Measurements from ENCODE around the gene TBC1D9. TPM values are rescaled to one million over a fixed set of nuclear protein-coding genes. Genes with fewer than 3 reads are reported as not detected.
A peak's percentile ranks its signal among the peaks of the same experiment; 100 is the strongest.

The TBC1D9 gene
- total and polyA plus RNA-seq, 2 of the 13 experiments (the other 11 are each of a cell fraction or from before 2014, with no cell fraction given): 11.9 to 12.2 TPM

DNA sequence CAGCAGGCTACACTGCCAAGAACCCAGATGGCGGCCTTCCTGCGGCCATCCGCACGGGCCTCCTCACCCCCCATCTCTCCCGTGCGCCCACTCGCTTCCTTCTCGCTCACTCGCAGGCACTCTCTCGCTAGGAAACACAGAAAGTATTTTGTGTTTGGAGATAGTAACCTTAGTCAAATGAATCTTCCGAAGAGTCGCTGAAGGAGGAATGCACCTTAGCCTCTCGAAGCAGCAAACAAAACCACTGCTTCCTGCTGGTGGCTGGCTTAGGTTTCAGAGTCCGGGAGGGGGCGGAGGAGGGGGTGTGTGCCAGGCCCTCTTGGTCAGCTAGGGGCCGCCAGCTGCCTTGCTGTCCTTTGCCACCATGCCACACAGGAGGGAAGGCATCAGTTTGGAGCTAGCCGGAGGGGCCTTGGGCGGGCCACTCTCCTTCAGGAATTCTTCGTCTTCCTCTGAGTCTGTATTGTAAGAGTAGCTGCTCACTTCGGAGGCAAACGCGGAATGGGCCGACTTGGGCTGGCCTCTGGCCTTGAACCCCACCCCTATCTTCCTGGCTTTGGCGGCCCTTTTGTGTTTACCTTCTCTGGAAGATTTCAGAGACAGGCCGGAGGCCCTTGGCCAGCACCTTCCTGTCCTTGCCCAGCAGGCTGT lies 114.3 kb downstream of the TBC1D9 start (continued):
- TF ChIP-seq, protein P1, sequence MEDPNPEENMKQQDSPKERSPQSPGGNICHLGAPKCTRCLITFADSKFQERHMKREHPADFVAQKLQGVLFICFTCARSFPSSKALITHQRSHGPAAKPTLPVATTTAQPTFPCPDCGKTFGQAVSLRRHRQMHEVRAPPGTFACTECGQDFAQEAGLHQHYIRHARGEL (CRISPR knock-in tag; IDR thresholded peaks at IDR 0.05): no peak
- TF ChIP-seq, protein P2, sequence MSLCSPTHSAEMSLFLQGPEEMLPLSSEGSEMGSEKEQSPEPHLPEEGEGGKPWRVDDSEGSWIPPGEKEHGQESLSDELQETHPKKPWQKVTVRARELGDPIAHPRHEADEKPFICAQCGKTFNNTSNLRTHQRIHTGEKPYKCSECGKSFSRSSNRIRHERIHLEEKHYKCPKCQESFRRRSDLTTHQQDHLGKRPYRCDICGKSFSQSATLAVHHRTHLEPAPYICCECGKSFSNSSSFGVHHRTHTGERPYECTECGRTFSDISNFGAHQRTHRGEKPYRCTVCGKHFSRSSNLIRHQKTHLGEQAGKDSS (CRISPR knock-in tag; IDR thresholded peaks at IDR 0.05; ENCODE audit: borderline replicate concordance, low read depth): 0 out of 2 replicates have a peak, but pooled peaks have one; percentile 41
- TF ChIP-seq AKAP8 (CRISPR knock-in tag; IDR thresholded peaks at IDR 0.05) (no peak), ERF (CRISPR knock-in tag; IDR thresholded peaks at IDR 0.05) (0 out of 2 replicates have a peak, but pooled peaks have one; percentile 26), RFXAP (CRISPR knock-in tag; IDR thresholded peaks at IDR 0.05; ENCODE audit: borderline replicate concordance) (no peak), RXRB (CRISPR knock-in tag; IDR thresholded peaks at IDR 0.05; ENCODE audit: borderline replicate concordance) (peak; percentile 53; the same call in 1 of the 2 replicates), ZNF883 (CRISPR knock-in tag; IDR thresholded peaks at IDR 0.05; ENCODE audit: not compliant biosample characterization) (peak; percentile 24), ZBTB7B (CRISPR knock-in tag; IDR thresholded peaks at IDR 0.05) (no peak; the same call in 1 of the 2 replicates), TCF12 (IDR thresholded peaks at IDR 0.05) (no peak), TCF12 (CRISPR knock-in tag; IDR thresholded peaks at IDR 0.05) (peak; percentile 74), ZNF607 (CRISPR knock-in tag; IDR thresholded peaks at IDR 0.05; ENCODE audit: borderline replicate concordance) (no peak), NCOA2 (CRISPR knock-in tag; IDR thresholded peaks at IDR 0.05) (peak; percentile 48; the same call in 1 of the 2 replicates), ZNF615 (CRISPR knock-in tag; IDR thresholded peaks at IDR 0.05; ENCODE audit: borderline replicate concordance) (no peak), ZNF746 (CRISPR knock-in tag; IDR thresholded peaks at IDR 0.05) (0 out of 2 replicates have a peak, but pooled peaks have one; percentile 45), GATAD2A (CRISPR knock-in tag; IDR thresholded peaks at IDR 0.05) (peak; percentile 72)
- TF ChIP-seq, protein P3, sequence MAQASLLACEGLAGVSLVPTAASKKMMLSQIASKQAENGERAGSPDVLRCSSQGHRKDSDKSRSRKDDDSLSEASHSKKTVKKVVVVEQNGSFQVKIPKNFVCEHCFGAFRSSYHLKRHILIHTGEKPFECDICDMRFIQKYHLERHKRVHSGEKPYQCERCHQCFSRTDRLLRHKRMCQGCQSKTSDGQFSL (CRISPR knock-in tag; IDR thresholded peaks at IDR 0.05): peak; percentile 50; the same call in 1 of the 2 replicates
- TF ChIP-seq, protein P4, sequence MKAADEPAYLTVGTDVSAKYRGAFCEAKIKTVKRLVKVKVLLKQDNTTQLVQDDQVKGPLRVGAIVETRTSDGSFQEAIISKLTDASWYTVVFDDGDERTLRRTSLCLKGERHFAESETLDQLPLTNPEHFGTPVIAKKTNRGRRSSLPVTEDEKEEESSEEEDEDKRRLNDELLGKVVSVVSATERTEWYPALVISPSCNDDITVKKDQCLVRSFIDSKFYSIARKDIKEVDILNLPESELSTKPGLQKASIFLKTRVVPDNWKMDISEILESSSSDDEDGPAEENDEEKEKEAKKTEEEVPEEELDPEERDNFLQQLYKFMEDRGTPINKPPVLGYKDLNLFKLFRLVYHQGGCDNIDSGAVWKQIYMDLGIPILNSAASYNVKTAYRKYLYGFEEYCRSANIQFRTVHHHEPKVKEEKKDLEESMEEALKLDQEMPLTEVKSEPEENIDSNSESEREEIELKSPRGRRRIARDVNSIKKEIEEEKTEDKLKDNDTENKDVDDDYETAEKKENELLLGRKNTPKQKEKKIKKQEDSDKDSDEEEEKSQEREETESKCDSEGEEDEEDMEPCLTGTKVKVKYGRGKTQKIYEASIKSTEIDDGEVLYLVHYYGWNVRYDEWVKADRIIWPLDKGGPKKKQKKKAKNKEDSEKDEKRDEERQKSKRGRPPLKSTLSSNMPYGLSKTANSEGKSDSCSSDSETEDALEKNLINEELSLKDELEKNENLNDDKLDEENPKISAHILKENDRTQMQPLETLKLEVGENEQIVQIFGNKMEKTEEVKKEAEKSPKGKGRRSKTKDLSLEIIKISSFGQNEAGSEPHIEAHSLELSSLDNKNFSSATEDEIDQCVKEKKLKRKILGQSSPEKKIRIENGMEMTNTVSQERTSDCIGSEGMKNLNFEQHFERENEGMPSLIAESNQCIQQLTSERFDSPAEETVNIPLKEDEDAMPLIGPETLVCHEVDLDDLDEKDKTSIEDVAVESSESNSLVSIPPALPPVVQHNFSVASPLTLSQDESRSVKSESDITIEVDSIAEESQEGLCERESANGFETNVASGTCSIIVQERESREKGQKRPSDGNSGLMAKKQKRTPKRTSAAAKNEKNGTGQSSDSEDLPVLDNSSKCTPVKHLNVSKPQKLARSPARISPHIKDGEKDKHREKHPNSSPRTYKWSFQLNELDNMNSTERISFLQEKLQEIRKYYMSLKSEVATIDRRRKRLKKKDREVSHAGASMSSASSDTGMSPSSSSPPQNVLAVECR (CRISPR knock-in tag; IDR thresholded peaks at IDR 0.05; ENCODE audit: borderline replicate concordance): peak; percentile 17; the same call in 1 of the 2 replicates
- TF ChIP-seq, protein P5, sequence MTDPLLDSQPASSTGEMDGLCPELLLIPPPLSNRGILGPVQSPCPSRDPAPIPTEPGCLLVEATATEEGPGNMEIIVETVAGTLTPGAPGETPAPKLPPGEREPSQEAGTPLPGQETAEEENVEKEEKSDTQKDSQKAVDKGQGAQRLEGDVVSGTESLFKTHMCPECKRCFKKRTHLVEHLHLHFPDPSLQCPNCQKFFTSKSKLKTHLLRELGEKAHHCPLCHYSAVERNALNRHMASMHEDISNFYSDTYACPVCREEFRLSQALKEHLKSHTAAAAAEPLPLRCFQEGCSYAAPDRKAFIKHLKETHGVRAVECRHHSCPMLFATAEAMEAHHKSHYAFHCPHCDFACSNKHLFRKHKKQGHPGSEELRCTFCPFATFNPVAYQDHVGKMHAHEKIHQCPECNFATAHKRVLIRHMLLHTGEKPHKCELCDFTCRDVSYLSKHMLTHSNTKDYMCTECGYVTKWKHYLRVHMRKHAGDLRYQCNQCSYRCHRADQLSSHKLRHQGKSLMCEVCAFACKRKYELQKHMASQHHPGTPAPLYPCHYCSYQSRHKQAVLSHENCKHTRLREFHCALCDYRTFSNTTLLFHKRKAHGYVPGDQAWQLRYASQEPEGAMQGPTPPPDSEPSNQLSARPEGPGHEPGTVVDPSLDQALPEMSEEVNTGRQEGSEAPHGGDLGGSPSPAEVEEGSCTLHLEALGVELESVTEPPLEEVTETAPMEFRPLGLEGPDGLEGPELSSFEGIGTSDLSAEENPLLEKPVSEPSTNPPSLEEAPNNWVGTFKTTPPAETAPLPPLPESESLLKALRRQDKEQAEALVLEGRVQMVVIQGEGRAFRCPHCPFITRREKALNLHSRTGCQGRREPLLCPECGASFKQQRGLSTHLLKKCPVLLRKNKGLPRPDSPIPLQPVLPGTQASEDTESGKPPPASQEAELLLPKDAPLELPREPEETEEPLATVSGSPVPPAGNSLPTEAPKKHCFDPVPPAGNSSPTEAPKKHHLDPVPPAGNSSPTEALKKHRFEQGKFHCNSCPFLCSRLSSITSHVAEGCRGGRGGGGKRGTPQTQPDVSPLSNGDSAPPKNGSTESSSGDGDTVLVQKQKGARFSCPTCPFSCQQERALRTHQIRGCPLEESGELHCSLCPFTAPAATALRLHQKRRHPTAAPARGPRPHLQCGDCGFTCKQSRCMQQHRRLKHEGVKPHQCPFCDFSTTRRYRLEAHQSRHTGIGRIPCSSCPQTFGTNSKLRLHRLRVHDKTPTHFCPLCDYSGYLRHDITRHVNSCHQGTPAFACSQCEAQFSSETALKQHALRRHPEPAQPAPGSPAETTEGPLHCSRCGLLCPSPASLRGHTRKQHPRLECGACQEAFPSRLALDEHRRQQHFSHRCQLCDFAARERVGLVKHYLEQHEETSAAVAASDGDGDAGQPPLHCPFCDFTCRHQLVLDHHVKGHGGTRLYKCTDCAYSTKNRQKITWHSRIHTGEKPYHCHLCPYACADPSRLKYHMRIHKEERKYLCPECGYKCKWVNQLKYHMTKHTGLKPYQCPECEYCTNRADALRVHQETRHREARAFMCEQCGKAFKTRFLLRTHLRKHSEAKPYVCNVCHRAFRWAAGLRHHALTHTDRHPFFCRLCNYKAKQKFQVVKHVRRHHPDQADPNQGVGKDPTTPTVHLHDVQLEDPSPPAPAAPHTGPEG (CRISPR knock-in tag; IDR thresholded peaks at IDR 0.05): no peak

All from HepG2 (cell line).